Keratinocyte (primary cell): ENCODE measurements around the gene PAX7. TPM values are rescaled to one million over a fixed set of nuclear protein-coding genes. Genes with fewer than 3 reads are reported as not detected.
A peak's percentile ranks its signal among the peaks of the same experiment; 100 is the strongest.

Experiments used
- DNase-seq: peaks from one replicate; pipeline ENCODE4 v3.0.0-alpha.2; 2011; ENCODE audit warnings: low read depth, missing footprints, low spot score
- FAIRE-seq: peaks from 2 replicates; lab custom pipeline; 2011; peaks lifted over from hg19 to GRCh38; lab: Jason Lieb, UNC
- H2AFZ ChIP-seq: 2 replicates; pipeline ENCODE4 v1.6.0; 2012; ENCODE audit warnings: low read length, control low read depth, inconsistent platforms; ENCODE audit not compliant: control insufficient read depth
- H3K27ac ChIP-seq: 2 replicates; pipeline ENCODE4 v1.5.1; 2011; ENCODE audit warnings: low read length; ENCODE audit not compliant: control insufficient read depth, insufficient read depth
- H3K27me3 ChIP-seq: 3 replicates; pipeline ENCODE4 v1.6.0; 2011; ENCODE audit warnings: low read length; ENCODE audit not compliant: control insufficient read depth, insufficient read depth; ENCODE audit errors: extremely low read depth
- H3K36me3 ChIP-seq, 2 experiments: 2 replicates in 1 of 2; 3 replicates in 1 of 2; pipeline ENCODE4 v1.5.1; 2011; ENCODE audit warnings: low read length in 2 of 2, mild to moderate bottlenecking in 1 of 2; ENCODE audit not compliant: control insufficient read depth in 2 of 2, insufficient read depth in 2 of 2; ENCODE audit errors: extremely low read depth in 1 of 2
- H3K4me1 ChIP-seq: 3 replicates; pipeline ENCODE4 v1.5.1; 2011; ENCODE audit warnings: low read length; ENCODE audit not compliant: control insufficient read depth, insufficient read depth; ENCODE audit errors: extremely low read depth
- H3K4me2 ChIP-seq: 3 replicates; pipeline ENCODE4 v1.6.0; 2011; ENCODE audit warnings: low read depth, low read length; ENCODE audit not compliant: control insufficient read depth, insufficient read depth; ENCODE audit errors: extremely low read depth
- H3K4me3 ChIP-seq, 3 experiments: fragments of 200-600 bp in 1 of 3; sonication (generic) in 1 of 3; 2 replicates in 2 of 3; 3 replicates in 1 of 3; pipeline ENCODE4 v1.5.1; 2011 to 2016; ENCODE audit warnings: low read length in 3 of 3, mild to moderate bottlenecking in 3 of 3, control low read depth in 2 of 3, inconsistent platforms in 1 of 3, low read depth in 1 of 3, mixed read lengths in 1 of 3, mixed run types in 1 of 3, moderate library complexity in 1 of 3; ENCODE audit not compliant: control insufficient read depth in 2 of 3, insufficient read depth in 2 of 3; ENCODE audit errors: extremely low read depth in 1 of 3
- H3K79me2 ChIP-seq: 2 replicates; pipeline ENCODE4 v1.6.0; 2012; ENCODE audit warnings: low read length; ENCODE audit not compliant: control insufficient read depth, insufficient read depth
- H3K9ac ChIP-seq: 3 replicates; pipeline ENCODE4 v1.6.0; 2011; ENCODE audit warnings: low read length; ENCODE audit not compliant: control insufficient read depth, insufficient read depth; ENCODE audit errors: extremely low read depth
- H3K9me1 ChIP-seq: 3 replicates; pipeline ENCODE4 v1.6.0; 2011; ENCODE audit warnings: low read length; ENCODE audit not compliant: control insufficient read depth, insufficient read depth; ENCODE audit errors: extremely low read depth
- H3K9me3 ChIP-seq: 2 replicates; pipeline ENCODE4 v1.5.1; 2012; ENCODE audit warnings: low read depth, low read length; ENCODE audit not compliant: control insufficient read depth
- H4K20me1 ChIP-seq: 3 replicates; pipeline ENCODE4 v1.6.0; 2011; ENCODE audit warnings: low read length; ENCODE audit not compliant: control insufficient read depth, insufficient read depth; ENCODE audit errors: extremely low read depth
- CTCF ChIP-seq, 3 experiments: IDR thresholded peaks in 1 of 3; conservative IDR thresholded peaks in 1 of 3; optimal IDR thresholded peaks in 1 of 3; 2 replicates in 2 of 3; 3 replicates in 1 of 3; pipeline versions ENCODE3 to v1.5.1; 2011; ENCODE audit warnings: low read length in 3 of 3, mild to moderate bottlenecking in 3 of 3, moderate library complexity in 2 of 3, control low read depth in 1 of 3, inconsistent platforms in 1 of 3; ENCODE audit not compliant: insufficient read depth in 2 of 3; ENCODE audit errors: extremely low read depth in 1 of 3
- EZH2 ChIP-seq: IDR thresholded peaks from one replicate; pipeline ENCODE4 v1.6.1; 2012; ENCODE audit warnings: inconsistent platforms, mild to moderate bottlenecking, low read length, moderate library complexity
- dilution Hi-C: fragments of 300-500 bp; cut with MboI; formaldehyde crosslinking; loops from one replicate; pipeline ENCODE4 v1.7.0; 2020; ENCODE audit warnings: low sequenced_read_pairs; ENCODE audit not compliant: extremely low pct_ligation_motif_present
- polyA plus RNA-seq, 5 experiments: library from polyadenylated mRNA; depleted of rRNA in 3 of 5; stranded (reverse) in 3 of 5; stranded (forward) in 1 of 5; unstranded in 1 of 5; fragments of >200 nt; gene quantifications; 1 replicate in 1 of 5; 2 replicates in 3 of 5; 3 replicates in 1 of 5; pipeline versions ENCODE4 v1.2.1 to v1.2.3, GENCODE V29; 2011 to 2012; ENCODE audit warnings: missing spikeins in 2 of 5, low read depth in 1 of 5, low replicate concordance in 1 of 5

Gene PAX7
- polyA plus RNA-seq, 1 donor (not counting 4 experiments of a cell fraction or from before 2014, with no cell fraction given) = not detected

- Histone ChIP-seq H3K4me1 (no peaks in the 10 kb centered on the region), H3K4me2 (no peak overlapping the region), H3K27me3 (peaks cover 9% of the 10 kb centered on the region), H3K9me1 (no peaks in the 10 kb centered on the region), H3K36me3 (no peaks in the 10 kb centered on the region), H3K27ac (no peak overlapping the region), H3K9ac (no peak overlapping the region), H3K4me3 (no peak overlapping the region), H4K20me1 (no peaks in the 10 kb centered on the region), H2AFZ (no peak overlapping the region), H3K9me3 (no peaks in the 10 kb centered on the region), H3K79me2 (no peaks in the 10 kb centered on the region)
- TF ChIP-seq CTCF (optimal IDR thresholded peaks at IDR 0.05 in 1 of 3, IDR thresholded peaks at IDR 0.05 in 1 of 3, conservative IDR thresholded peaks at IDR 0.05 in 1 of 3; ENCODE audit: extremely low read depth in 1 of 3, insufficient read depth in 2 of 3, low read length in 3 of 3) (peak in 2 of 3 experiments; percentile 8 to 22), EZH2 (no peak)
- DNase-seq = no peak
- dilution Hi-C loops = no loop called here
- FAIRE-seq = no peak
These were observed 30.9 kb upstream of the PAX7 start for GRCh38 chr1:18599704-18600103.

GRCh38 chr1:18602533-18603211, 28.0 kb upstream of the PAX7 start:
- no peak for DNase-seq
- no peaks in the 10 kb centered on the region for H4K20me1 ChIP-seq
- H3K4me3 ChIP-seq = no peak overlapping the region
- no peaks in the 10 kb centered on the region for H3K36me3 ChIP-seq
- H2AFZ ChIP-seq = no peak overlapping the region
- H3K9me1 ChIP-seq = no peaks in the 10 kb centered on the region
- H3K9ac ChIP-seq = no peak overlapping the region
- H3K27ac ChIP-seq = no peak overlapping the region
- H3K27me3 ChIP-seq = peaks cover 9% of the 10 kb centered on the region
- H3K9me3 ChIP-seq = no peaks in the 10 kb centered on the region
- H3K79me2 ChIP-seq = no peaks in the 10 kb centered on the region
- dilution Hi-C loops = no loop called here
- TF ChIP-seq CTCF (optimal IDR thresholded peaks at IDR 0.05 in 1 of 3, IDR thresholded peaks at IDR 0.05 in 1 of 3, conservative IDR thresholded peaks at IDR 0.05 in 1 of 3; ENCODE audit: extremely low read depth in 1 of 3, insufficient read depth in 2 of 3, low read length in 3 of 3) (no peak), EZH2 (no peak)
- FAIRE-seq = no peak
- H3K4me2 ChIP-seq = no peak overlapping the region
- no peaks in the 10 kb centered on the region for H3K4me1 ChIP-seq
